Measurements from ENCODE around the gene GNE.
"Not testable (repeated sequence)": the region's sequence is repeated elsewhere in the genome, so short reads cannot be mapped to it uniquely, and the experiment has no call there.

Gene GNE

GRCh38 chr9:36258208-36258995, at the start of gene GNE:
Gene GNE, minus strand, starts transcription at chr9:36258448. Its CDS starts 9,093 bp downstream, at chr9:36249355.
- peak; percentile 67 for DNase-seq (ENCODE audit: low spot score)

- DNase-seq (ENCODE audit: low spot score): peak; percentile 48
Observed at GRCh38 chr9:36306471-36307306, 48.4 kb upstream of the GNE start.

GRCh38 chr9:36304366-36304765, 46.1 kb upstream of the GNE start:
- DNase-seq (ENCODE audit: low spot score): not testable (repeated sequence)

DNA sequence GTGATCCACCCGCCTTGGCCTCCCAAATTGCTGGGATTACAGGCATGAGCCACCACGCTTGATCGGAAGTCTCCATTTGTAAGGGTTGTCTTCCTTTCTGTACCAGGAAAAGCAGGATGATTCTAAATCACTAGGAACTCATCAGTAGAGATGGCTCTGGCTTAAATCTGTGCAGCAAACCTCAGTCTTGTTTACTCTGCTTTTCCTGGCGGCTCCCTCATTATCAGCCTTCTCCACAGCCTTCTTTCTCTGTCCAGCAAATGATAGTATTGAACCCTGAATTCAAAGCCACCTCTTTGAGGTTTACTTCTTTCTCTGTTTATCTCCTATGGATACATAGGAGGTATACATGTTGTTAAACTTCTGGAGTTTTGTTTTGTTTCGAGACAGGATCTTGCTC, 43.0 kb upstream of the GNE start:
- no peak for DNase-seq (ENCODE audit: low spot score)

- DNase-seq (ENCODE audit: low spot score): no peak
Observed at GRCh38 chr9:36298566-36298965, 40.3 kb upstream of the GNE start.

DNA sequence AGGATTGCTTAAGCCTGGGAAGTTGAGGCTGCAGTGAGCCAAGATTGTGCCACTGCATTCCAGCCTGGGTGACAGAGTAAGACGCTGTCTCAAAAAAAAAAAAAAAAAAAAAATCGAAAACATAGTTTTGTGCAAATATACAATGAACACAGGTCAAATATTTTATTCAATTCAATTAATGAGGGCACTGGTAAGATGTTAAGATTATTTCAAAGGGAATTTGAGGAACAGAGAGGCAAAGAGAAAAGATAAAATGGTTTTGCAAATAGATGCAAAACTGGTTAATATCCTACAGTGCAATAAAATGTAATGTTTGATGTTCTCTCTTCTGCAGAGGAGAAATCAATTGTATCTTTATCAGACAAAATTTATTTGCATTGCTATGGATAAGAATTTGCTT, 39.5 kb upstream of the GNE start:
- no peak for DNase-seq (ENCODE audit: low spot score)

DNA sequence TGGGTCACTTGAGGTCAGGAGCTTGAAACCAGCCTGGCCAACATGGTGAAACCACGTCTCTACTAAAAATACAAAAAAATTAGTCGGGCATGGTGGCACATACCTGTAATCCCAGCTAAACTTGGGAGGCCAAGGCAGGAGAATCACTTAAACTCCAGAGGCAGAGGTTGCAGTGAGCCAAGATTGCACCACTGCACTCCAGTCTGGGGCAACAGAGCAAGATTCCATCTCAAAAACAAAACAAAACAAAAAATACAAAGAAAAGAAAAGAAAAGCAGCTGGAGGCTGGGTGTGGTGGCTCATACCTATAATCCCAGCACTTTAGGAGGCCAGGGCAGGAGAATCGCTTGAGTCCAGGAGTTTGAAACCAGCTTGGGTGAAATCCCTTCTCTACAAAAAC, 36.7 kb upstream of the GNE start:
- DNase-seq (ENCODE audit: low spot score): not testable (repeated sequence)

DNA sequence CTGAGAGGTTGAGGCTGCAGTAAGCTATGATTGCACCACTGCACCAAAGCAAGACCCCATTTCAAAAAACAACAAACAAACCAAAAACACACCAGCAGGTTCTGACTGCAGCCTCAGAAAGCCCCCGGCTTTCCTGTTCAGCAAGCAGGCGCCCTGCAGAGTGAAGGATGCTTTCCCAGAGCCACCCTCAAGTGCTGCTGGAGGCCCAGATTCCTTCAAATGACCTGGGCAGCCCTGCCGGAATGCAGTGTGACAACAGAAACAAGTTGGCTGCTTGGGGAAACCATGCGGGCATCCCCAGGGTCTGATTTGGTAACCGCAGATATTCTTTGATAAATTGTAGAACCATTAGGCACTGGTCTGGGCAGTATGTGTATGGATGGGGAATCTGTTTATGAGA, 35.7 kb upstream of the GNE start:
- no peak for DNase-seq (ENCODE audit: low spot score)

- DNase-seq (ENCODE audit: low spot score): no peak
Observed at GRCh38 chr9:36293171-36293570, 34.9 kb upstream of the GNE start.

DNA sequence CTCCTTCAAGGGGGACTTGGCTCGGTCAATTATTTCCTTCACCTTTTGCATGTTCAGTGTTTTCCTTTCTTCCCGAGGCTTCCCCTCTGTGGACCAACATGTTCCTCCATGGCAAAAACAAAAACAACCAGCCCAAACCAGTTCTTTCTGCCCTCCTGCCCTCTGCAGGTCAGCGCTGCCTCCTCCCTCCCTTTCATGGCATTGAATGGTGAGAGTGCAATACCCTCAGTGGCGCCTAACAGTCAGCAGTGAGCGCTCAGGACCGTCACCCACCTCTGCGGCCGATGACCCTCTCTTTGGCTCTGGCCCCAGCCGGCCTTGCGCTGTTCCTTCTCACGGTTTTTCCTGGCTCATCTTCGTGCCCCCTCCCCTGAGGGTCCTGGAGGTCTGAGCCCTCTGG, 34.4 kb upstream of the GNE start:
- DNase-seq (ENCODE audit: low spot score): no peak

DNA sequence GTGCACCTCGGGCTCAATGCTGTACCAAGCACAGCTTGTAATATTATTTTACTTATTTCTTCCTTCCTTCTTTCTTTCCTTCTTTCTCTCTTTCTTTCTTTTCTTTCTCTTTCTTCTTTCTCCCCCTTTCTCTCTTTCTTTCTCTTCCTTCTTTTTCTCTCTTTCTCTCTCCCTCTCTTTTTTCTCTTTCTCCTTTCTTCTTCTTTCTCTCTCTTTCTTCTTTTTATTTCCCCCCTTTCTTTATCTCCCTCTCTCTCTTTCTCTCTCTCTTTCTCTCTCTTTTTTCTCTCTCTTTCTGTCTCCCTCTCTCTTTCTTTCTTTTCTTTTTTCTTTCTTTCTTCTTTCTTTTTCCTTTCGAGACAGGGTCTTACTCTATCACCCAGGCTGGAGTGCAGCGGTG, 32.7 kb upstream of the GNE start:
- no peak for DNase-seq (ENCODE audit: low spot score)

DNA sequence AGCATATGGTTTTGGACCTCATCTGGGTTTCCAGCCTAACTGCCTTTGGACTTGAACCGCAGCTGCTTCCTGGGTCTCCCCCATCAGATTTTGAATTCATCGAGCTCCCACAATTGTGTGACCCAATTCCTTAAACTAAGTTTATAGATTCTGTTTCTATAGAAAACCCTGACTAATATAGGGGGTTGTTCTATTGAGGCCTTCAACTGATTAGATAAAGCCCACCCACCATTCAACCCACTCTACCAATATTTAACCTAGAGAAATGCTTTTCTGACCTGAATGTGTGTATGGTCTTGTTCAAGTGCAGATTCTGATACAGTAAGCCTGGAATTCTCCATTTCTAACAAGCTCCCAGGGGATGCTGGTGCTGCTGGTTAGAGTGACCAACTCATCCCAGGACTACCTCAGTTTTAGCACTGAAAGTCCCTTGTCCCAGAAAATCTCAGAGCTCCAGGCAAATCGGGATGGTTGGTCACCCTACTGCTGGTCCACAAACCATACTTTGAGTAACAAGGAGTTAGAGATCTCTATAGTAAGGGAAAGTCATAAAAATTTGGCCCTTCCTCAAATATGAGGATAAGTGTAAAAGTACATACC, 31.7 kb upstream of the GNE start:
- DNase-seq (ENCODE audit: low spot score): no peak

DNA sequence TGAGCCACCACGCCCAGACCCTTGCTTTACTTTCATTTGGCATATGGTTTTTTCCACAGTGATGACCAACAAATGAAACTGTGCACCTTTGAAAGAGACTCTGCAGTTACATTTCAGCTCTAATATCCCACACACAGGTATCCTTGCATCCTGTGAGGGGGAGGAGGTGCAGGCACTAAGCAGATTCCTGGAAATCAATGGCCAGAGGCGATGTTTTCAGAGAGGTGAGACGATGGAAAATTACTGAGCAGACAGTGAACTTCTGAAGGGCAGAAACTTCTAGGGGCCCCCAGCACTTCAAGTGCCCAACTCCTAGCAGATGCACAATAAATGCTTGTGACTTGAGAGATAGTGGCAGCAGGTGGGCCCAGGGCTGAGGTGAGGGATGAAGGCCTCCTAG, 29.8 kb upstream of the GNE start:
- DNase-seq (ENCODE audit: low spot score): no peak

DNA sequence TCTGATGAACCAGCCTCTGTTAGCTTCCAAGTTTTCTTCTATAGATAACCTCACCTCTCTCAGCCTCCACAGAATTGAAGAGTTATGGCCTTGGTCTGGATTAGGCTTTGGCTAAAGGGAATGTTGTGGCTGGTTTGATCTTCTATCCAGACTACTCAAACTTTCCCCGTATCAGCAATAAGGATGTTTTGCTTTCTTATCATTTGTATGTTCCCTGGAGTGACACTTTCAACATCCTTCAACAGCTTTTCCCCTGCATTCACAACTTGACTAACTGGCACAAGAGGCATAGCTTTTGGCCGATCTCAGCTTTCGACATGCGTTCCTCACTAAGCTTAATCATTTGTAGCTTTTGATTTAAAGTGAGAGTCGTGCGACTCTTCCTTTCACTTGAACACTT, 28.1 kb upstream of the GNE start:
- DNase-seq (ENCODE audit: low spot score): no peak

GRCh38 chr9:36284226-36284625, 26.0 kb upstream of the GNE start:
- DNase-seq (ENCODE audit: low spot score): peak; percentile 55

GRCh38 chr9:36282275-36282674, 24.0 kb upstream of the GNE start:
- no peak for DNase-seq (ENCODE audit: low spot score)

DNA sequence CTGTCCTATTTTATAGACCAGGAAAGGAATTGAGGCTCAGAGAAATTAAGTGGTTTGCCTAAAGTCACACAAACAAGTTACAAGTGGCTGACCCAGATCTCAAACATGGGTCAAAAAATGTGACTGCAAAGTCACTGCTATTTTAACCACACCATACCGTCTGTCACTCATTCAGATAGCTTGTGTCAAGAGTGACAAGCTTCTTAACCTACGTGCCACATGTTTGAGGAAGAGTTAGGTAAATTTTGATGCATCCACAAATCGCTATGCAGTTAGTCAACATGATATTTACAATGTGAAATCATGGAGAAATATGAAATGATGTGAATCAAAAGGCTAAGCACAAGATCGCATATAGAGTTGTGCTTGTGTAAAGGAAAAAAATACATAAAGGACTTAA, 22.7 kb upstream of the GNE start:
- DNase-seq (ENCODE audit: low spot score): no peak

DNA sequence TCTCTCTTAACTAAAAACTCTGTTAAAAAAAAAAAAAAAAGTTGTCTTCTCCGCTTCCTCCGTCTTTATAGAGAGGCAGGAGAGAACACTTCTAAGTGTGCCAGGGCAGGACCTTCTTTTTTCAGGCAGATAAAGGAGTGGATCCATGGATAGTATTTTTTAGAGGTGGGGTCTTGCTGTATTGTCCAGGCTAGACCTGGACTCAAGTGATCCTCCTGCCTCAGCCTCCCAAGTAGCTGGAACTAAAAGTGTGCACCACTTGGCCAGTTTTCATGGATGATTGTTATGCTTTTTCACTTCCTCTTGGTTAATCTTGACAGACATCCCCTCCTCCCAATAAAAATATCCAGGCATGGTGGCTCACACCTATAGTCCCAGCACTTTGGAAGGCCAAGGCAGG, 20.0 kb upstream of the GNE start:
- DNase-seq (ENCODE audit: low spot score): no peak

DNA sequence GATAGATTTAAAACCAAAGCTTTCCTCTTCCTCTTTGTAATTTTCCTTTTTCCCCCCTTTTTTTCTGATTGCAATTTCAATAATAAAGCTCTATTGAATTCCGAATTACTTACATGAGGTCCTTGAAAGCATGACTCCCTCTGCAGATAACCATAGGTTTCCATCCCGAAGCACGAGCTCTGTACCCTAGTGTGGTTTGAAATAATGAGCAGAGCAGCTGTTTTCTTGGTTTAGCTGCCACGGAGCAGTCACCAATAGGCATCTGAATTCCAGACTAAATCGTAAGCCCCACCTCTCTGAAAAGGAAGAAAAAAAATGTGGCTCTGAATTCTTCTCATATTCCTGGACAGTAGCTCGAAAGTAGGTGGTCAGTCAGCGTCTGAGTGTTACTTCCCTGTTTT, 18.5 kb upstream of the GNE start:
- DNase-seq (ENCODE audit: low spot score): peak; percentile 27

DNA sequence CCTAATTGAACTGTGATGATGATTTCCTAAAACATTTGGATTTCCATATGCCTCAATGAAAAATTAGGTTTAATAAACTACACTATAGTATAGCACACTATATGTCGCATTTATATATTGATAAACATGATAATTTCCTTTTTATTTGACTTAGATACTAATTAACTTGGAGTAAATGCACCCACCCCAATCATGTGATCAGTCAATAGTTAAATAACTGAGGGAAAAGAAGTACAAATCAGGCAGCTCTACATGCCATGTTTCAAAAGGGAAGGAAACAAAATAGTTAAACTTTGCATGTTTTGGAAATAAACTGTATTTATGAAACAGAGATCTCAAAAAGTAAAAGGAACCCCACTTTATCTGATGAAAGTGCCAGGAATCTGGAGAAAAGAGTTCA, 18.0 kb upstream of the GNE start:
- no peak for DNase-seq (ENCODE audit: low spot score)

GRCh38 chr9:36275060-36275459, 16.8 kb upstream of the GNE start:
- no peak for DNase-seq (ENCODE audit: low spot score)

- DNase-seq (ENCODE audit: low spot score): not testable (repeated sequence)
Observed at GRCh38 chr9:36273354-36273753, 15.1 kb upstream of the GNE start.

GRCh38 chr9:36268007-36268427, 9.8 kb upstream of the GNE start:
- DNase-seq (ENCODE audit: low spot score): peak; percentile 42
